ENCODE results near the gene TSEN15.

Gene TSEN15

GRCh38 chr1:184110272-184111204 lies 59.0 kb downstream of the TSEN15 start:
- DNase-seq = no peak

DNA sequence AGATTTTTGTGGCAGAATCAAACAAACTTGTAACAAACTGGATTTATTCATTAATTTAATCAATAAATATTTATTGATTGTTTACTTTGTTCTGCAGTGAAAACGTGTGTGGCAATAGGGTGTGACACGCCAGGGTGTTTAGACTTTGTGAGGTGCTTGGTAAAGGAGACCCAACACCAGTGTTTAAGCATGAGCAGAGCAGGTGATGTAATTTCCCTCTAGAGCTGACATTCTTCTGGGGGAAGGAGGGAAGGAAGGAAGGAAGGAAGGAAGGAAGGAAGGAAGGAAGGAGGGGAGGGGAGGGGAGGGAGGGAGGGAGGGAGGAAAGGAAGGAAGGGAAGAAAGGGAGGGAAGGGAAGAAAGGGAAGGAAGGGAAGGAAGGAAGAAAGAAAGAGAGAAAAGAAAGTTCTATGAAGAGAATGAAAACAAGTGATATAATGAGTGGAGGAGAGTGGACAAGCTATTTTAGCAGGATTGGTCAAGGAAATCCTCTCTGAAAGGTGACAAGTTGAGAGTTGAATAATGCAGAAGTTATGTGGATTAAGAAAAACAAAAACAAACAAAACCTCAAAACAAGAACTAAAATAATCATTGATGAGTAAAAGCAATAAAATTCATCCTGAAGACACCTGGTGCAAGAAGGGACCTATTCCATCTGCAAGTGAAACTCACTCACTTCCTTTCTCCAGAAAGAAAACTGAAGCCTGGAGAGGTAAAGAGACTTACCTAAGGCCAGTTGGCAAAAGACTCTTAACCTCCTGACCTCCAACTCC lies 60.8 kb downstream of the TSEN15 start:
- no peak for DNase-seq

DNA sequence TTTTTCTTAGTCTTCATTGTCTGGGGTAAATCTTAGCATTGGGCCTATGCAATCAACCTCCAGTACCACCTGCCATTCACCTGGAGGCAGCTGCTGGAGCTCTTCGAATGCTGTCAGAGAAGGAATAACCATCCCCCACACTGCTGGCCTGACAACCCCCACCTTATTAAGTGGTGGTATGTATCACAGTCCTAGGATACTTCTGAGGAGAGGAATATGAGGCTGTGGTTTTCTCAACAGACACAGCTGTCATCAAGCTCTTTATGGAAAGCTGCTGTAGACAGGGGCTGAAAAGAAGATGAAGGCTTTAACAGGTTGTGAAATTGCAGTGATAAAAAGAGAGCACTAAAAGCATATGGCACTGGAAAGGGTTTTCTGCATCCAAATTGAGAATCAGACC lies 61.7 kb downstream of the TSEN15 start:
- DNase-seq = no peak

DNA sequence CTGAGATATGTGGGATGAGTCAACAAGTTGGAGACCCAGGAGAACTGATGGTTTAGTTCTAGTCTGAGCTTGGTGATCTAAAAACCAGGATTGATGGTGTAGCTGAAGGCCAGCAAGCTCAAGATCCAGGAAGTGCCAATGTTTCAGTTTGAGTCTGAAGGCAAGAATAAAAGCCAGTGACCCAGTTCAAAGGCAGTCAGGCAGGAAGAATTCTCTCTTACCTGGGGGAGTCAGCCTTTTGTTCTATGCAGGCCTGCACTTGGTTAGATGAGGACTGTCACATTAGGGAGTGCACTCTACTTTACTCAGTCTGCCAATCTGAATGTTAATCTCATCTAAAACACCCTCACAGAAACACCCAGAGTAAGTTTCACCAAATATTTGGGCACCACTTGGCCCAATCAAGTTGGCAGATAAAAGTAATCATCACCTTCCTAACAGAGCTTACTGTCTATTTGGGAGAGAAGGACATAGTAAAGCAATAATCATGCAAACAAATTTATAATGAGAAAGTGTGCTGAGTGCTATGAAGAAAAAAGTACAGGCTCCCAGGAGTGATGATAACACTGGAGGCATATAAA lies 63.4 kb downstream of the TSEN15 start:
- no peak for DNase-seq

DNA sequence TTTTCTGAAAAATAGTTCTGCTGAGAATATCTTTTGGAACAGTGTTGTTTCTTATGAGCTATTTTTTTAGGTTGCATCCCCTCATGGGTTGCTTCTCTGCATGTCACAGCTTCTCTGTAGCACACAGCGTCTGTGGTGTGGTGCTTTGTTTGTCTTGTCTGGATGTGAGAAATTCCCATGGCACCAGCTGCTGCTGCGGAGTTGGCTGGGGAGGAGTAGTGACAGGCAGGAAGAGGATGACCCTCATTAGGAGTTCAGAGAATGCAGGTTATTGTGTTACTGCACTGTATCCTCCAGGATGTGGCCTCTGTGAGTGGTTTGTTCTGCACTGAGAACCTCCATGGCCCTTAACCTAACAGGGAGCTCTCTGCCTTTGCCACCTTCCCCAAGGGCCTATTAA lies 64.8 kb downstream of the TSEN15 start:
- DNase-seq = no peak

- DNase-seq = no peak
Observed at GRCh38 chr1:184118046-184118445, 66.5 kb downstream of the TSEN15 start.

Data from GOT3 (cell line).